ENCODE measurements around the gene FAM199X.

DNA sequence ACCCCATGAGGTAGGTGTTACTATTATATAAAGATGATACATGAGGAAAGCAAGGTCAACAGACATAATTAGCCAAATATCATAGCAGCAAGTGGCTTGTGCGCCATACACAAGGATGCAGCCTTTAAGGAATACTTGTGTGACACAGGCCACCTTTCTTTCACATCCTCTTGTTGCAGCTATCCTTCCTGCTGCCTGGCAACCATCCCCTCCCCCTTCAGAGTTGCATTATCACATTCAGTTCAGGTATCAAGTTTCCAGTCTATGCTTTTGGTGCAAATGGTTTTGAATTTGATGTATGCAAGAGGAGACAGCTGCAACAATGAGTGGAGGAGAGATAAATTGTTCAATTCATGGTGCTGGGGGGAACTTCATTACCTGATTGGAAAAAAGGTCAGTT lies 47.5 kb upstream of the FAM199X start:
- TF ChIP-seq, protein P1, sequence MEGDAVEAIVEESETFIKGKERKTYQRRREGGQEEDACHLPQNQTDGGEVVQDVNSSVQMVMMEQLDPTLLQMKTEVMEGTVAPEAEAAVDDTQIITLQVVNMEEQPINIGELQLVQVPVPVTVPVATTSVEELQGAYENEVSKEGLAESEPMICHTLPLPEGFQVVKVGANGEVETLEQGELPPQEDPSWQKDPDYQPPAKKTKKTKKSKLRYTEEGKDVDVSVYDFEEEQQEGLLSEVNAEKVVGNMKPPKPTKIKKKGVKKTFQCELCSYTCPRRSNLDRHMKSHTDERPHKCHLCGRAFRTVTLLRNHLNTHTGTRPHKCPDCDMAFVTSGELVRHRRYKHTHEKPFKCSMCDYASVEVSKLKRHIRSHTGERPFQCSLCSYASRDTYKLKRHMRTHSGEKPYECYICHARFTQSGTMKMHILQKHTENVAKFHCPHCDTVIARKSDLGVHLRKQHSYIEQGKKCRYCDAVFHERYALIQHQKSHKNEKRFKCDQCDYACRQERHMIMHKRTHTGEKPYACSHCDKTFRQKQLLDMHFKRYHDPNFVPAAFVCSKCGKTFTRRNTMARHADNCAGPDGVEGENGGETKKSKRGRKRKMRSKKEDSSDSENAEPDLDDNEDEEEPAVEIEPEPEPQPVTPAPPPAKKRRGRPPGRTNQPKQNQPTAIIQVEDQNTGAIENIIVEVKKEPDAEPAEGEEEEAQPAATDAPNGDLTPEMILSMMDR (IDR thresholded peaks at IDR 0.05; ENCODE audit: extremely low read depth in 1 of 2, insufficient read depth in 1 of 2, low read depth in 1 of 2, low read length in 2 of 2) = no peak
- TF ChIP-seq POLR2A (IDR thresholded peaks at IDR 0.05; ENCODE audit: low read depth, low read length) = no peak
- TF ChIP-seq EZH2 (IDR thresholded peaks at IDR 0.05; ENCODE audit: borderline replicate concordance, low read depth, low read length, severe bottlenecking) = no peak
- TF ChIP-seq POLR2AphosphoS5 (IDR thresholded peaks at IDR 0.05; ENCODE audit: insufficient read depth, low read depth, low read length) = no peak
- TF ChIP-seq MYC (IDR thresholded peaks at IDR 0.05; ENCODE audit: low read depth, low read length) = no peak
- TF ChIP-seq, protein P2, sequence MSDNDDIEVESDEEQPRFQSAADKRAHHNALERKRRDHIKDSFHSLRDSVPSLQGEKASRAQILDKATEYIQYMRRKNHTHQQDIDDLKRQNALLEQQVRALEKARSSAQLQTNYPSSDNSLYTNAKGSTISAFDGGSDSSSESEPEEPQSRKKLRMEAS (IDR thresholded peaks at IDR 0.05; ENCODE audit: insufficient read depth, insufficient read length) = no peak
- TF ChIP-seq GATA2 (IDR thresholded peaks at IDR 0.05; ENCODE audit: insufficient read depth, insufficient read length, low read depth, low read length) = no peak
